GM12878 (cell line): ENCODE data around the gene KRT79. TPM values are rescaled to one million over a fixed set of nuclear protein-coding genes. Genes with fewer than 3 reads are reported as not detected.

Source experiments
- ATAC-seq: fragments of 200-7000 bp; cut with Tn5 transposase; 3 replicates; pipeline ENCODE4 v1.9.1; 2020; ENCODE audit warnings: mild to moderate bottlenecking, moderate library complexity
- BruUV-seq: library from RNA; stranded (reverse); fragments of 400-500 nt; replicated peaks from 2 replicates; lab custom pipeline; 2021; lab: Mats Ljungman, UMichigan
- CTCF ChIA-PET: fragments of 300-600 bp; sonication (Branson Sonifier 250); formaldehyde crosslinking; extraction: SDS; loops from one replicate; lab custom pipeline; 2021; ENCODE audit warnings: inconsistent platforms; lab: Yijun Ruan, JAX
- POLR2A ChIA-PET: fragments of 350-600 bp; formaldehyde crosslinking; extraction: SDS; loops from one replicate; lab custom pipeline; 2021; ENCODE audit warnings: inconsistent platforms; lab: Charles Lee
- RAD21 ChIA-PET: fragments of 300-600 bp; sonication (Branson Sonifier 250); formaldehyde crosslinking; loops from one replicate; lab custom pipeline; 2023; ENCODE audit warnings: antibody characterized with exemption; ENCODE audit not compliant: unreplicated experiment; lab: Charles Lee
- SMC1A ChIA-PET: fragments of 300-600 bp; sonication (Branson Sonifier 250); formaldehyde crosslinking; loops from one replicate; lab custom pipeline; 2023; ENCODE audit not compliant: unreplicated experiment, uncharacterized antibody; lab: Charles Lee
- DNase-seq: peaks from one replicate; pipeline ENCODE4 v3.0.0-alpha.2; 2011; ENCODE audit warnings: low read depth, low spot score
- FAIRE-seq: peaks from 3 replicates; lab custom pipeline; 2011; peaks lifted over from hg19 to GRCh38; lab: Jason Lieb, UNC
- H2AFZ ChIP-seq: 2 replicates; pipeline ENCODE4 v1.6.0; 2011; ENCODE audit warnings: low read depth, low read length, control low read depth; ENCODE audit not compliant: control insufficient read depth
- H3K27ac ChIP-seq: 2 replicates; pipeline ENCODE4 v1.5.1; 2011; ENCODE audit warnings: control low read depth; ENCODE audit not compliant: control insufficient read depth, insufficient read depth
- H3K27me3 ChIP-seq, 2 experiments: replicated peaks in 1 of 2; 2 replicates each; pipeline versions ENCODE4 v1.6.0 to v1.6.1; 2011; ENCODE audit warnings: low read length in 1 of 2; ENCODE audit not compliant: control insufficient read depth in 2 of 2, insufficient read depth in 2 of 2
- H3K36me3 ChIP-seq, 2 experiments: 2 replicates each; pipeline ENCODE4 v1.5.1; 2011; ENCODE audit warnings: low read length in 1 of 2; ENCODE audit not compliant: control insufficient read depth in 2 of 2, insufficient read depth in 2 of 2
- H3K4me1 ChIP-seq: 2 replicates; pipeline ENCODE4 v1.6.1; 2011; ENCODE audit warnings: mild to moderate bottlenecking, low read length, moderate library complexity, mixed read lengths; ENCODE audit not compliant: control insufficient read depth, insufficient read depth
- H3K4me2 ChIP-seq: 2 replicates; pipeline ENCODE4 v1.6.0; 2011; ENCODE audit warnings: control low read depth; ENCODE audit not compliant: control insufficient read depth, insufficient read depth
- H3K4me3 ChIP-seq: fragments of 200-600 bp; sonication (generic); 2 replicates; pipeline ENCODE4 v1.5.1; 2016
- H3K79me2 ChIP-seq: 2 replicates; pipeline ENCODE4 v1.6.0; 2011; ENCODE audit warnings: low read length; ENCODE audit not compliant: control insufficient read depth, insufficient read depth
- H3K9ac ChIP-seq: 2 replicates; pipeline ENCODE4 v1.8.0; 2011; ENCODE audit warnings: low read length, control low read depth, mixed read lengths; ENCODE audit not compliant: control insufficient read depth, insufficient read depth
- H3K9me3 ChIP-seq: replicated peaks from 3 replicates; pipeline ENCODE4 v1.5.1; 2011; ENCODE audit warnings: mild to moderate bottlenecking, low read length; ENCODE audit not compliant: control insufficient read depth, insufficient read depth
- H4K20me1 ChIP-seq: 2 replicates; pipeline ENCODE4 v1.6.0; 2011; ENCODE audit not compliant: control insufficient read depth, insufficient read depth
- CBX3 ChIP-seq: fragments of 200-600 bp; sonication (generic); IDR thresholded peaks from 2 replicates; pipeline ENCODE4 v1.6.1; 2016; ENCODE audit warnings: low read depth, borderline replicate concordance
- CHD4 ChIP-seq: fragments of 200-600 bp; sonication (generic); IDR thresholded peaks from 2 replicates; pipeline ENCODE4 v1.6.1; 2016; ENCODE audit warnings: mild to moderate bottlenecking
- CREB1 ChIP-seq: IDR thresholded peaks from 2 replicates; pipeline ENCODE4 v1.6.1; 2012; ENCODE audit warnings: low read depth, mild to moderate bottlenecking, inconsistent platforms
- NFYA ChIP-seq: IDR thresholded peaks from 2 replicates; pipeline ENCODE4 v1.6.1; 2011; ENCODE audit warnings: low read depth, mild to moderate bottlenecking, low read length, improper control_type of control experiment, borderline replicate concordance
- PML ChIP-seq: IDR thresholded peaks from 2 replicates; pipeline ENCODE4 v1.6.1; 2012; ENCODE audit warnings: low read length, inconsistent platforms
- RUNX3 ChIP-seq: IDR thresholded peaks from 2 replicates; pipeline ENCODE4 v1.6.1; 2012; ENCODE audit warnings: low read length, inconsistent platforms
- SMAD1 ChIP-seq: fragments of 450-650 bp; IDR thresholded peaks from 2 replicates; pipeline ENCODE4 v1.6.1; 2018; ENCODE audit warnings: mild to moderate bottlenecking, low read depth; ENCODE audit not compliant: partially characterized antibody
- TCF12 ChIP-seq: IDR thresholded peaks from 2 replicates; pipeline ENCODE4 v1.6.1; 2011; ENCODE audit warnings: low read depth, mild to moderate bottlenecking, low read length
- ZNF217 ChIP-seq: fragments of 450-650 bp; IDR thresholded peaks from 2 replicates; pipeline ENCODE4 v1.6.1; 2017; ENCODE audit warnings: antibody characterized with exemption, mild to moderate bottlenecking
- ZNF274 ChIP-seq: IDR thresholded peaks from one replicate; pipeline ENCODE4 v1.8.0; 2011; ENCODE audit not compliant: insufficient read length, insufficient read depth
- WGBS: methylation state at CpG from one replicate; pipeline ENCODE4 v1.1.6; 2016; ENCODE audit warnings: low lambda C conversion rate; ENCODE audit not compliant: insufficient replicate concordance, insufficient coverage; ENCODE audit errors: missing lambda C conversion rate; 5-methylcytosine and 5-hydroxymethylcytosine counted together
- in situ Hi-C: fragments of 300-500 bp; cut with MboI; formaldehyde crosslinking; loops from 9 replicates; pipeline ENCODE4 v1.14.3; 2018; ENCODE audit warnings: mixed read lengths
- intact Hi-C: fragments of 100-400 bp; cut with micrococcal nuclease; formaldehyde crosslinking; loops from one replicate; pipeline ENCODE4 v1.14.2; 2022; ENCODE audit not compliant: unreplicated experiment
- polyA plus RNA-seq, 11 experiments: library from polyadenylated mRNA; depleted of rRNA in 4 of 11; unstranded in 6 of 11; stranded (reverse) in 5 of 11; fragments of >200 nt; fragmentation: Nextera tagmentation in 4 of 11; fragmentation: Illumina TruSeq in 1 of 11; extraction: Ambion mirVana in 4 of 11; extraction: Trizol in 1 of 11; gene quantifications; 1 replicate in 1 of 11; 2 replicates in 10 of 11; pipeline versions ENCODE4 v1.2.1 to v1.2.3, GENCODE V29; 2011 to 2016; ENCODE audit warnings: inconsistent platforms in 2 of 11, missing spikeins in 2 of 11, low read depth in 1 of 11
- total RNA-seq, 4 experiments: library from RNA; depleted of rRNA in 3 of 4; stranded (reverse); fragments of >200 nt in 3 of 4; fragmentation: Illumina TruSeq in 1 of 4; extraction: Trizol in 1 of 4; gene quantifications; 2 replicates each; pipeline versions ENCODE4 v1.2.1 to v1.2.3, GENCODE V29; 2013 to 2021
- TF ChIP-seq, protein P1 (sequence below): IDR thresholded peaks from 2 replicates; pipeline ENCODE4 v1.6.1; 2011; ENCODE audit warnings: mild to moderate bottlenecking, low read depth, low read length, moderate library complexity; ENCODE audit not compliant: insufficient replicate concordance
- TF ChIP-seq, protein P2 (sequence below): IDR thresholded peaks from 2 replicates; pipeline ENCODE4 v1.6.1; 2011; ENCODE audit warnings: borderline replicate concordance, low read depth, mild to moderate bottlenecking, moderate library complexity, mixed read lengths, low read length; ENCODE audit not compliant: insufficient read depth; ENCODE audit errors: extremely low read length
- TF ChIP-seq, protein P3 (sequence below): fragments of 150-350 bp; IDR thresholded peaks from 2 replicates; pipeline ENCODE4 v1.6.1; 2014; ENCODE audit warnings: mild to moderate bottlenecking, low read depth, low read length

The KRT79 gene
- total and polyA plus RNA-seq, 10 of the 15 experiments (the other 5 are each of a cell fraction or from before 2014, with no cell fraction given) = 0.03 to 0.09 (median 0.07) TPM; not detected in 7

GRCh38 chr12:52777566-52777965 is 56.5 kb downstream of the KRT79 start (continued):
- TF ChIP-seq CREB1 (no peak), NFYA (no peak)

DNA sequence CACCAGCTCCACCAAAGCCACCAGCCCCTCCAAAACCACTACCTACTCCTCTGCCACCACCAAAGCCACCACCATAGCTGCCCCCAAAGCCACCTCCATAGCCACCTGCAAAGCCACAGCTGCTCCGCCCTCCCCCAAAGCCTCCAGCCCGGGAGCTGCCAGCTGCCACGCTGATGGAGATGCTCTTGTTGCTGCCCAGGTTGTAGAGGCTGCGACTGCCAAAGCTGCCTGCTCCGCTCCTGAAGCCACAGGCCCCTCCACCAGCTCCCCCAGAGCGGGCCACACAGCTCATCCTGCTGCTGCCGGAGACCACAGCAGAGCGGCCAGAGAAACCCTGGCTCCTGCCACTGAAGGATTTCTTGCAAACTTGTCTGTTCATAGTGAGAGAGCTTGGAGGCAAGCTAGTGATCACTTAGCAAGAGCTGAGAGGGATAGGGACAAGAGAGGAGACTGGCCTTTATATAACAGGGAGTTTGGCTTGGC is 57.2 kb downstream of the KRT79 start, which contains the start of gene KRT76:
Gene KRT76, minus strand, starts transcription at position 433 of the 483 bp plus-strand sequence. Its CDS starts 54 bp downstream, at position 379.
- ChIA-PET RAD21 (interaction anchor here (0.8 kb wide), 1 partner anchor 19 kb away, joined by 3 read pairs; the partner anchor contains the start of gene KRT3), SMC1A (no interaction called here), POLR2A (no interaction called here), CTCF (interaction anchor here (1.3 kb wide), 1 partner anchor 12 kb away, joined by 3 read pairs; no protein-coding TSS in a partner anchor)
- FAIRE-seq (no peak), ATAC-seq (no peak), DNase-seq (no peak)
- Histone ChIP-seq H3K9ac (no peak within 1 kb of the TSS), H3K27ac (no peak within 1 kb of the TSS), H3K4me3 (no peak within 1 kb of the TSS), H4K20me1 (no peaks in the 10 kb centered on the region), H3K36me3 (no peaks in the 10 kb centered on the region), H3K79me2 (no peaks in the 10 kb centered on the region), H3K4me1 (no peaks in the 10 kb centered on the region), H2AFZ (no peak within 1 kb of the TSS), H3K4me2 (no peak within 1 kb of the TSS), H3K9me3 (no peaks in the 10 kb centered on the region), H3K27me3 (peaks cover 0 to 1% of the 10 kb centered on the region in 2 experiments; a peak in 3 of 4 replicates)
- in situ Hi-C loops (no loop called here), intact Hi-C loops (no loop called here)
- BruUV-seq = no TSS peak
- 25% methylated on average over 8 of the region's 8 CpGs for WGBS
- no peak for TF ChIP-seq RUNX3
- no peak for TF ChIP-seq TCF12
- TF ChIP-seq PML = no peak
- TF ChIP-seq, protein P1, sequence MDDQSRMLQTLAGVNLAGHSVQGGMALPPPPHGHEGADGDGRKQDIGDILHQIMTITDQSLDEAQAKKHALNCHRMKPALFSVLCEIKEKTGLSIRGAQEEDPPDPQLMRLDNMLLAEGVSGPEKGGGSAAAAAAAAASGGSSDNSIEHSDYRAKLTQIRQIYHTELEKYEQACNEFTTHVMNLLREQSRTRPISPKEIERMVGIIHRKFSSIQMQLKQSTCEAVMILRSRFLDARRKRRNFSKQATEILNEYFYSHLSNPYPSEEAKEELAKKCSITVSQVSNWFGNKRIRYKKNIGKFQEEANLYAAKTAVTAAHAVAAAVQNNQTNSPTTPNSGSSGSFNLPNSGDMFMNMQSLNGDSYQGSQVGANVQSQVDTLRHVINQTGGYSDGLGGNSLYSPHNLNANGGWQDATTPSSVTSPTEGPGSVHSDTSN = no peak
- no peak for TF ChIP-seq SMAD1
- TF ChIP-seq ZNF274 = no peak
- no peak for TF ChIP-seq CBX3
- TF ChIP-seq ZNF217 = no peak
- TF ChIP-seq CHD4 = no peak
- TF ChIP-seq, protein P2, sequence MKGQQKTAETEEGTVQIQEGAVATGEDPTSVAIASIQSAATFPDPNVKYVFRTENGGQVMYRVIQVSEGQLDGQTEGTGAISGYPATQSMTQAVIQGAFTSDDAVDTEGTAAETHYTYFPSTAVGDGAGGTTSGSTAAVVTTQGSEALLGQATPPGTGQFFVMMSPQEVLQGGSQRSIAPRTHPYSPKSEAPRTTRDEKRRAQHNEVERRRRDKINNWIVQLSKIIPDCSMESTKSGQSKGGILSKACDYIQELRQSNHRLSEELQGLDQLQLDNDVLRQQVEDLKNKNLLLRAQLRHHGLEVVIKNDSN = no peak
- TF ChIP-seq, protein P3, sequence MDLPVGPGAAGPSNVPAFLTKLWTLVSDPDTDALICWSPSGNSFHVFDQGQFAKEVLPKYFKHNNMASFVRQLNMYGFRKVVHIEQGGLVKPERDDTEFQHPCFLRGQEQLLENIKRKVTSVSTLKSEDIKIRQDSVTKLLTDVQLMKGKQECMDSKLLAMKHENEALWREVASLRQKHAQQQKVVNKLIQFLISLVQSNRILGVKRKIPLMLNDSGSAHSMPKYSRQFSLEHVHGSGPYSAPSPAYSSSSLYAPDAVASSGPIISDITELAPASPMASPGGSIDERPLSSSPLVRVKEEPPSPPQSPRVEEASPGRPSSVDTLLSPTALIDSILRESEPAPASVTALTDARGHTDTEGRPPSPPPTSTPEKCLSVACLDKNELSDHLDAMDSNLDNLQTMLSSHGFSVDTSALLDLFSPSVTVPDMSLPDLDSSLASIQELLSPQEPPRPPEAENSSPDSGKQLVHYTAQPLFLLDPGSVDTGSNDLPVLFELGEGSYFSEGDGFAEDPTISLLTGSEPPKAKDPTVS = no peak
